Epidermal melanocyte (primary cell): Measurements from ENCODE around the gene SS18L1.

Experiments
- DNase-seq: peaks from one replicate; pipeline ENCODE4 v3.0.0; 2011; ENCODE audit warnings: low spot score; ENCODE audit not compliant: insufficient read length

Gene SS18L1

DNA sequence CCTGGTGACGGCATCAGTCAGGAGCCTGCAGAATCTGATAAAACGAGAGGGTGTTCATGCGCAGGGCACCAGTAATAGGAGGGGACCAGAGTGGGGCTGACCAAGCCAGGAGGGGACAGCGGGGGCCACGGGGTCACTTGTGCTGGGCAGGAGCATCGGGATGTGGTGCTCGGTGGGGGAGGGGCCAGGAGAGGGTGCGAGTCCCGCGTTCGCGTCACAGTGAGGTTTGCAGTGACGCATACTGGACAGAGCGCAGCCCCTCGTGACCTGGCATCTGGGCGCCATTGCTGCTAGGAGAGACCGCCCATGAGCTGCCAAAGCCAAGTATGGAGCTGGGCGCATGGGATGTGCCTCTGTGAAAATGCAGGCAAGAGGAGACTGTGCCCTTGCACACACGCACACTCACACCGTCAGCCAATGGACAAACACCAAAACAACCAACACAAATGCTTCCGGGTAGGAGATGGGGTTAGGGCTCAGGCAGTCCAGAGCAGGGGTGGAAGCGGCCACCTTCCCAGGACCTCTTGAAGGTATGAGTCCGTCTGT lies 25.4 kb downstream of the SS18L1 start:
- no peak for DNase-seq

DNA sequence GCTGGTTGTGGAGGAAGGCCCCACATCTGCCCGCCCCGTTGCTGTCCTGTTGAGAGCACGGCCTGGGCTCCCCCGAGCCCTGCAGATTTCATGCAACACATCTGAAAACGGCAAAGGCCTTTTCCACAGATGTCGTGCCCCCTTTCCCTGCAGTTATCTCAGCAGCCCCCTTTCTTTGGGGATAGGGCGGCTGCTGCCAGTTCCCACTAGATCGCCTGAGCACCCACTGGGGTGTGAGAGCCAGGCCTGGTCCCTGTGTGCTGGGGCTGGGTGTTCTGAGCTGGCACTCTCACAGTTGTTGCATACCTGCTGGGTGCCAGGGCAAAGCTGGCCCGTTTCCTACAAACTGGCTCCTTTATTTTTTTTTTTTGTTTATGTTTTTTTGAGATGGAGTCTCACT lies 27.0 kb downstream of the SS18L1 start:
- DNase-seq = no peak

DNA sequence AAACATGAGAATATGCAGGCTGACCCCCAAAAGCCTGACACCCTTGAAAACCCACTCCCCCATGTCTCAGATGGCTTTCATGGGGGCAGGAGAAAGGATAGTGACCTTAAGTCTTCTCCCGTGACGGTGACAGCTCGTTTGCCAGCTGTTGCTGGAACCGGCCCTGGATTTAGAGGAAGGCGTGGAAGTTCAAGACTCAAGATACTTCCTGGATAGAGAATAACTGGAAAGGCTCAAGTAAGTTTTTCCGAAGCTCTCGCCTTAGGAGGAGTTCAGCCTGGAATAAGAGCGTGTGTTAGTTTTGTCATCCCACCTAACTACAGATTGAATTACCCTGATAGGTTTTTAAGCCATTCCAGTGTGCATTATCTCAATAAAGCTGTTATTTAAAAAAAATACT lies 27.7 kb downstream of the SS18L1 start:
- DNase-seq = no peak

DNA sequence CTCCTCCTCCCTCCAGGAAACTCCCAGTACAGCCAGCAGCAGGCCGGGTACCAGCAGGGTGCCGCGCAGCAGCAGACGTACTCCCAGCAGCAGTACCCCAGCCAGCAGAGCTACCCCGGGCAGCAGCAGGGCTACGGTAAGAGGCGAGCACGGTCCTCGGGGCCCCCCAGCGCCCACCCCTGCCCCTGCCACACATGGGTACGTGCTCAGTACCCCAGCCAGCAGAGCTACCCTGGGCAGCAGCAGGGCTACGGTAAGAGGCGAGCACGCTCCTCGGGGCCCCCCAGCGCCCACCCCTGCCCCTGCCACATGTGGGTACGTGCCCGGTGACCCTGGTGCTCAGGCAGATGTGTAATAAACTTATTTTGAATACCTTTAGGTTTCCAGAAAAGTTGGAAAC lies 29.1 kb downstream of the SS18L1 start:
- DNase-seq = no peak

DNA sequence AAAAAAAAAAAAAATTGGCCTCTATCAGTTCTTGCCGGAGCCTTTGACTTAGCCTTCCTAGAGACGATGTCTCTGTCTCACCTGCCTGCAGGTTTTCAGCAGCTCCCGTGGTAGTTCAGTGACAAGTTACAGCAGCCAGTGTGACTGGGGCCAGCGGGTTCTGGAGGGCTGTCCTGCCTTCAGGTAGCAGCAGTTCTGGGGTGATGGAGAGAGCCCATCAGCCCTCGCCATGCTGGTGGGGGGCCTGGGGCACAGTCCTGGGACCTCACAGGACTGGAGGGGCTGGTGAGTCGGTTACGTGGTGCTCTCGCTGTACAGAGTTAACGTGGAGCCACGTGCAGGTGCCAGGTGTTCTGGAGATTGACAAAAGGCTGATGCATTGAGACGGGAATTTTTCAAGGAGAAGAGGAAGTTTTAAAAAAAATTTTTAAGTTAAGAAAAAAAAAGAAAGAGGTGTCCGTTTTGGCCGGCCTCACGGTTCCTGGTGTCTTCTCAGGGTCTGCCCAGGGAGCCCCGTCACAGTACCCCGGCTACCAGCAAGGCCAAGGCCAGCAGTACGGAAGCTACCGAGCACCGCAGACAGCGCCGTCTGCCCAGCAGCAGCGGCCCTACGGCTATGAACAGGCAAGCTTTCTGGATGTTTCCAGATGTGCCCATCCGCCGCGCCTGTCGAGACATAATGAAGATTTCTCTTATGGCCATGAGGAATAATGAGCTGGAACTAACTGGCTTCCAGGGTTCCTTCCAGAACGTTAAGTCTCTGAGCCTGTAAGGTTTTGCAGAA lies 30.6 kb downstream of the SS18L1 start:
- no peak for DNase-seq

DNA sequence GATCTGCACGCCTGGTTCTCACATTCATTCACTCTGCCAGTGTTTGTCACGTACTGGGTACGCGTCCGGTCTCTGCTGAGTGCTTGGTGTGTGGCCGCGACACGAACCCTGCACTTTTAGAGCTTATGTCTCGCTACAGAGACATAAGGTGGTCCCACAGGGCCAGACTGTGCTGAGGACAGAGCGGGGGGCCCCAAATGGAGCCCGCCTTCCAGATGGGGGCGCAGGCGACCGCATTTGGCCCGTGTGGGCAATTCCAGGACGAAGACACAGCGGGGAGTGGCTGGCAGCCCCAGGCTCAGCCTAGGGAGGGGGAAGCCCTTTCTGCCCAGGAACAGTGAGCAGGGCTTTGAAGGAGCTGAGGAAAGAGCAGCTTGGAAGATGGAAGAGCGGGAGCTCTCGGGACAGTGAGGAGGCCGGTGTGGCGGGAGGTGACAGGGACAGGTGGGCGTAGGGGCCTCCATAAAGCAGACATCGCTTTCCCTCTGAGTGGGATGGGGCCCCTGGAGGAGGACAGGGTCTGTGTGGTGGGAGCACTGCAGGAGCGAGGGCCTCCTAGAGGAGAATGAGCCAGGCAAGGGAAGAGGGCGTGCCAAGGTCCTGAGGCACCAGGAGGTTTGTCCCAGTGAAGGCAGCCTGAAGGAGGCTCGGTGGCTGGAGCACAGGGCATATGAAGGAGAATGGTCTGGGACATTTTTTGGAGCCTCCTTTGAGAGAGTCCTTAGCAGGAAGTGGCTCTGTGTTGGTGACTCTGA lies 31.5 kb downstream of the SS18L1 start:
- no peak for DNase-seq

DNA sequence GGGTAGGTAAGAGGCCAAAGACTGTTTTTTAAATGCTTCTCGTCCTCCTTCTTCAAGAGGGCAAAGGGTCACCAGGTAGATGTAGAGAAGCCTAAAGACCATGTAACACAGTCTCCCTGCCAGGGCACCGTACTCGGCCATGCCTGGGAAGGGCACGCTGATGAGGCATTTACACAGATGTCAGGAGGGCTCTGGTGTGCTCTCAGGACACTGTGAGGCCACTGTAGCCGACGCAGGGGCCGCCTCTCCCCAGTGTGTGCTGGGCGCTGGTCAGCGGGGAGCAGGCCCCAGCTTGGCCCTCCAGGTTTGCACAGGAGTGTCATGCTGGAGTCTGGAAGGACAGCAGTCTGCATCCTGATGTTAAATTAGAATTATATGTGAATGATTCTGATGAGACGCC lies 32.1 kb downstream of the SS18L1 start:
- DNase-seq = no peak

DNA sequence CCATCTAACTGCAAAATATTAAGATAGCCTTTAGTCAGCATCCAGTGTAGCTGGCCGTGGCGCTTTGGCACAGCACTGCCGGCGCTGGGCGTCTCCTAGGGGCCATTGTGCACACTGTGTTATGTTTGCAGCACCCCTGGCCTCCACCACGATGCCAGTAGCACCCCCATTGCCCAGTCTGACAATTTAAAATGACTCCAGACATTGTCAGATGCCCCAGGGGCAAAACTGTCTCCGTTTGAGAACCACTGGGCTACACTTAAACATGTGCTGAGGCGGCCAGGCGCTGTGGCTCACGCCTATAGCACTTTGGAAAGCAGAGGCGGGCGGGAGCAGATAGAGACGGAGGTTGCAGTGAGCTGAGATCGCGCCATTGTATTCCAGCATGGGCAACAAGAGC lies 33.3 kb downstream of the SS18L1 start:
- DNase-seq = no peak

DNA sequence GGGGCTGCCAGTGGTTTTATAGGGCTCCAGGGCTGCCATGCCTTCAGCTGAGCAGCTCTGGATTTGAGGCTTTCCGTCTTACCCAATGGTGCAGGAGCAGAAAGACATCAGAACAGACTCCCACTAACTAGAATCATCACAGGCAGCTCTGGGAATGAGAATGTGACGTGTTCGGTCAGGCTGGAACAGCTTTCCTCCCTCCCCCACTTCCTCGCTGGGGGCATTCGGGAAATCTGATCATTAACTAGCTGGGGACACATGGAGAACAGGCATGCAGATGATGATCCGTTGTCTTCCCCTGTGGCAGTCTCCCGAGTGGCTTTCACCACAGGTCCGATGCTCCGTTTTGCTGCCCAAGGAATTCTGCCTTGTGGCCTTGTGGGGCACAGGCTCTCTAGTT lies 33.7 kb downstream of the SS18L1 start:
- DNase-seq = no peak

DNA sequence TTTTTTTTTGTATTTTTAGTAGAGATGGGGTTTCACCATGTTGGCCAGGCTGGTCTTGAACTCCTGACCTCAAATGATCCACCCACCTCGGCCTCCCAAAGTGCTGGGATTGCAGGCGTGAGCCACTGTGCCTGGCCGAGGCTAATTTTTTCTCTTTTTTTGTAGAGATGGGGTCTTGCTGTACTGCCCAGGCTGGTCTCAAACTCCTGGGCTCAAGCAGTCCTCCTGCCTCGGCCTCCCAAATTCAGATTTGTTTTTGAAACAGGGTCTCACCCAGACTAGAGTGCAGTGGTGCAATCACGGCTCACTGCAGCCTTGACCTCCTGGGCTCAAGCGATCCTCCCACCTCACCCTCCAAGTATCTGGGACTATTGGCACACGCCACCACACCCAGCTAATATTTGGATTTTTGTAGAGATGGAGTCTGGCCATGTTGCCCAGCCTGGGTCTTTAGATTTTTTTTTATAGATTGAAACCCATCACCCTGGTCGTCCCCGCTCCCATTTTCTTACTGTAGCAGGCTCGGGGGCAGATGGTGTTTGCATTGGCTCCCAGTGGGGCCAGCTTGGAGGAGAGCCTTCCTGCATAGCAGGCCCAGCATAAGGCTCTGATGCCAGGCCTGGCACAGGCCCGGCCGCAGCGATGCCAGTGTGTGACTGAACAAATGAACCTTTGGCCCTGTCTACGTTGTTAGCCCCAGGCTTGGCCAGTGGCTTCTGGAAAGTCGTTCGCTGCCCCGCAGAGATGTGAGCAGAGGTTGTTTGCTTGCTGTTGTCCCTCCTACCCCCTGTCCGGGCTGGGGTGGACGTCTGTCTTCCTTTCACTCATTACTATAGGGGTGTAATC lies 35.0 kb downstream of the SS18L1 start:
- no peak for DNase-seq

DNA sequence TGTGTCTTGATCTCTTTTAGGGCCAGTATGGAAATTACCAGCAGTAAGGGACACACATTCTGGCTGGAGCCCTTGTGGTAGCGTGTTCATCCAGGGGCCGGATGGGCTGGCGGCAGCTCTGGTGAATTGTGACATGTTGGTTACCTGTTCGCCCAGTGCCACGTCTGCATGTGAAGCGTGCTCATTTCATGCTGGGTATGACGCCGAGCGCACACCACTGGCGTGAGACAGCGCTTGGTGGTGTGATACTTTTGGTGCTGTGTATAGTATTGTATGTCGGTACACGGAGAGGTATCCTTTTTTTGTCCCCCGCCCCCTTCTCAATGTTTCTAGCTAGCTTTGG lies 35.6 kb downstream of the SS18L1 start:
- DNase-seq = no peak

DNA sequence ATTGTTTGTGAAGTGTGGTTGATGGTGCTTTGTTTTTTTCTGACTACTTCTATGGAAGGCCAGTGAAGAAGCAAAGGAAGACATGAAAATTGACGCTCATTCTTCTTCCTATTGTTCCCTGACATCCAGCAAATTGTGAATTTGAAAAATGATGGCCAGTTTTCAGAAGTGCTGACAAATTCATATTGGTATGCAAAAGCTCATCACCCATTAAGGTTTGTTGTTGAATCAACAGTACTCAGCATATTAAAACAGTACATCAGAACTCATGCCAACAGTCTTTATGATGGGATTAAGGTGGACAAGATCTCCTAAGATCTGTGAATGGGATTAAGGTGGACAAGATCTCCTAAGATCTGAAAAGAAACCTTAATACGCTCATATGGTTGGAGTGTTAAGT lies 38.2 kb downstream of the SS18L1 start:
- DNase-seq = no peak

DNA sequence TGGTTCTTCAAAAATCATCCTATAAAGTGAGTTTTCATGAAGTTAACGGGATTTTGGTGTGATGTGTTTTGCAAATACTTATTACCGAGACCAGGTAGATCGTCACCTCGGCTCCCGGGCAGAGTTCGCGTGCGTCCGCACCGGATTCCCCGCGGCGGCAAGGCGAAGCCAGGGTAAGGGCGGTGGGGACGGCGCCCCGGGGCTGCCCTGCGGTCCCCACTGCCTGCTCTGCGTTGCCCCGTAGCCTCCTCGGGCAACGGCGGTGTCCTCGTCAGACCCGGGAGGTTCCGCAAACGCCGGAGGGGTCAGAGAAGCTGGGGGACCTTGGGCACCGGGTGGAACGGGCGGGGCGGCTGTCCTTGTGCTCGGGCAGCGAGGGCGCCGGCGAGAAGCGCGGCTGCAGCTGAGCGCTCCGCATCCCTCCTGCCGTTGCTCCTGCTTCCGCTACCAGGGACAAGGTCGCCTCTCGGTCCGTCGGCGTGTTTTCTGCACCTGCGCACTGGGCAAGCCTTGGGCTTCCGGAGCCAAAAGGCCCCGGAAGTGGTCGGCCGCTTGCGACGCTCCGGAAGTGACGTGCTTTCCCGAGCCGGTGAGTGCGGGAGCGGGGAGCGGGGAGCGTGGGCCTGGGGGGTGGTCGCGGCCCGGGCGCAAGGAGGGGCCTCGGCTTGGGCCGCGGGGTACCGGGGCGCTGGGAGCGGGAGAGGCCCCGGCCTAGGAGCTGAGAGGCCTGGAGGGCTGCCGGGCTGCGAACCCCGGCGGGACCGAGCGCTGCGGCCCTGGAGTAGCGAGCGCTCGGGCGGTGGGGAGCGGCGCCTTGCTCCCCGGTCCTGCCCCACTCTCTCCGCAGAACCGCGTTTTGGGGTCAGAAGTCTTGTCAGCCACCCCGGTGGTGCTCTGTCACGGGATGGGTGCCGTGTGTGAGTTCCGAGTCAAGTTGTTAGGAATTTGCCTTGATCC lies 39.2 kb downstream of the SS18L1 start, which contains the start of gene MTG2:
MTG2 (plus strand) TSS at position 560 of the 957 bp plus-strand sequence. CDS start 10,393 bp downstream, outside the sequence.
- peak; percentile 99 for DNase-seq

DNA sequence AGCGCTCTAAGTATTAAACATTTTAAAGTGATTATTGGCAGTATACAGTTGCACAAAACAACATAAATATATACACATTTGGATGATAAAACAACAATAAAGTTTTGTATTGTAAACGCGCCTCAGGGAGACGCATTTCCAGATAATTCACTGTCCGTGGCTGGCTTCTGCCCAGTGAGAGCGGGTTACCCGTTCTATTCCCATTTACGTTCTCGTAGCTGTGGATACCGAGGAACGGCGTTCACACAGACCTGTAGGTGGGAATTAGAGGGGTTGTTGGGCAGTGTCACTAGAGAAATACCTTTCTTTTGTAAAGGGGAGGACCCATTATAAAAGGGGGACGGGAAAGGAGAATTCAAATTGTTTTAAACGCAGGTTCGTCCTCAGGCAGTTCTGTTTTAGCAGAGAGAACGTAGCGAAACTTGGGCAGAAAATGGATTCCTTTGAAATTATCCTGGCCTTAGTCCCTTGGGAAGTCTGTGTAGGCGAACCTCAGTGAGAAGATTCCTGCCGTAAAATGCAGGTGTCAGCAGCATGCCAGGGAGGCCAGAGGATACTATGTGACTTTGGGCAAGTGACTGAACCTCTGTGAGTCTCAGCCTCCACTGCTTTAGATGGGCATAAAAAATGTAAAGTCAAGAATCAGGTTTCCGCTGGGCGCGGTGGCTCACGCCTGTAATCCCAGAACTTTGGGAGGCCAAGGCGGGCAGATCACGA lies 40.0 kb downstream of the SS18L1 start:
- DNase-seq = no peak

DNA sequence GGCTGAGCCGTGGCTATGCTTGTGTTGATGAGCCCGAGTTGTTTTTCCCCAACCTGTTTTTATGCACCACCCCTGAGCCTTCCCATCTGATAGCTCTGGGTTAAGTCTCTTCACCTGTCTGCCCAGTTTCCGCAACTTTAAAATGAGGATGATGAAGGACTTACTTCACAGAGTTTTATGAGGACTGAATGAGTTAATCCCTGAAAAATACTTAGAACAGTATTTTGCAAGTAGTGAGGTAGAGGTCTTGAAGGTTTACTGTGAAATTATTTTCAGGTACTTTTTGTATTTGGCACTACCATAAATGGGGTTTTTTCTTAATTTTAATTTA lies 42.5 kb downstream of the SS18L1 start:
- DNase-seq = no peak

DNA sequence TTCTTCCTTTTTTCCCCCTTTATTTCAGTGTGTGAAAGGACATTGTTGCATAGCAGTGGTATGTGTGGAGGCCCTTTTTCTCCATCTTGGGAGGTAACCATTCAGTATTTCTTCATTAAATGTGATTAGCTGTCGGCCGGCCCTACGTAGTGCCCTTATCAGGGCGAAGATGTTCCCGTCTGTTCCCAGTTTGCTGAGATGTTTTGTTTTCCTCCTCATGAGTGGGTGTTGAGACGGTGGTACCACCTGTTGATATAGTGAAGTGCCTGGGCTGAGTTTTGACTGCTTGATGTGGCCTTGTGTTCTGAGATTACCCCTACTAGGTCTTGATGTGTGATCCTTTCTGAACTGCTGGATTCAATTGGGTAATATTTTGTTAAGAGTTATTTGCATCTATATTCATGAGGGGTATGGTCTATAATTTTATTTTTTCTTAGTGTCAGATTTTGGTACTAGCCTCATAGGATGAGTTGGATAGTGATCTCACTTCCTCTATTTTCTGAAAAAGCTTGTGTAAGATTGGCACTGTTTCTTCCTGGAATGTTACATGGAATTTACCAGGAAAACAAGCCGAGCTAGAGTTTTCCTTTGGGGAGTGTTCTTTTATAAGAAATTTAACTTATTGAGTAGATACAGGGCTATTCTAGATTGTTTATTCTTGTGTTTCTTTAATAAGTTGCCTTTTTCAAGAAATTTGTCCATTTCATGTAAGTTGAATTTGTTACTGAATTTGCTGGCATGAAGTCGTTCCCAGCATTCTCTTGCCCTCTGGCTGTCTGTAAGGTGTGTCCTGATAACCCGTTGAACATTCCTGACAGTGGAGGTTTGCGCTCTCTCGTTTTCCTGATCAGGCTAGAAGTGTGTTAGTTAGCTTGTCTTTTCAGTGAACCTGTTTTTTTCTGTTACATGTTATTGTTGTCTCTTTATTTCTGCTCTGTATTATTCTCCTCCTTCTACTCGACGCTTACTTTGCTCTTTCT lies 43.6 kb downstream of the SS18L1 start:
- no peak for DNase-seq

DNA sequence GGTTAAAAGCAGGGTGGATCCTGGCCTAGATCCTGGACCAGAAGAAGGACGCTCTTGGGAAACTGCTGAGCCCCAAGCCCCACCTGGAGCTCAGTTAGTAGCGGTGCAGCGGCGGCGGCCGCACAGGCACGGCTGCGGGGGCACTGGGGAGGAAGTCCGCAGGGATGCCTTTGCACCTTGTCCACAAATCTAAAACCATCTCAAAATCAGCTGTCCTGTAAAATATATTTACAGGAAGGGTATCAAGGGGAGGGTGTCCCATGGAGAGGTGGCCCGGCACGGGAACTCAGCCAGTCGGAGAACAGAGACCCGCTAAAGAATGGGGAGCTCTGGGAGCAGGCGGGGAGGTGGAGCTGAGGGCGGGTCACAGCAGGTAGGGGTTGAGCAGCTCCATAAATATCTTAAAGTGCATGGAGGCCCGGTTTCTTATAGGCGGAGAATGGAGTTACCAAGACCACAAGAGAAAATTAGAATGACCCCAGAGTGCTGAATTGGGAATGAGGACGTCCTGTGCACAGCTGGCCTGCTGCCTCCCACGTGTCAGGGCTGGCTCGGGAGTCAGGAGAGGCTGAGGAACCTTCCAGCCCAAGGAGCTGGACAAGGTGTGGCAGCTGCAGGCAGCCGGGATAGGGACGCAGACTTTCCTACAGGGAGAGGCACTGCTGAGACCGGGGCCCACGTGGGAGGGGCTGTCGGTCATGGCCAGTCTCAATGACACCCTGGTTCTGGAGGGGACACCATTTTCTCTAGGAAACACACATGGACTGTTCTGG lies 47.3 kb downstream of the SS18L1 start:
- no peak for DNase-seq
